Duodenal mucosa (tissue), 2 donors: ENCODE results near the gene ALG14.

Experiments used
- H3K27ac ChIP-seq: one replicate; pipeline ENCODE4 v1.7.0; 2013; ENCODE audit warnings: low read depth, low read length
- H3K27me3 ChIP-seq, 2 donors: one replicate each; pipeline ENCODE4 v1.7.0; 2013; ENCODE audit warnings: low read length in 2 of 2, control low read depth in 1 of 2; ENCODE audit not compliant: insufficient read depth in 2 of 2, control insufficient read depth in 1 of 2
- H3K36me3 ChIP-seq, 2 donors: one replicate each; pipeline ENCODE4 v1.7.0; 2013; ENCODE audit warnings: low read length in 2 of 2, control low read depth in 1 of 2; ENCODE audit not compliant: insufficient read depth in 2 of 2, control insufficient read depth in 1 of 2
- H3K4me1 ChIP-seq, 2 donors: one replicate each; pipeline ENCODE4 v1.7.0; 2013; ENCODE audit warnings: low read length in 2 of 2, control low read depth in 1 of 2; ENCODE audit not compliant: insufficient read depth in 2 of 2, control insufficient read depth in 1 of 2
- H3K4me3 ChIP-seq, 2 donors: one replicate each; pipeline ENCODE4 v1.7.0; 2013; ENCODE audit warnings: low read length in 2 of 2, low read depth in 1 of 2
- H3K9ac ChIP-seq, 2 donors: one replicate each; pipeline ENCODE4 v1.7.0; 2013; ENCODE audit warnings: low read length in 2 of 2, low read depth in 1 of 2
- H3K9me3 ChIP-seq, 2 donors: one replicate each; pipeline ENCODE4 v1.7.0; 2013; ENCODE audit warnings: low read length in 2 of 2, control low read depth in 1 of 2; ENCODE audit not compliant: control insufficient read depth in 1 of 2

ALG14 gene

GRCh38 chr1:95072532-95073419 lies at the start of gene ALG14:
ALG14 (minus strand) TSS chr1:95072951; CDS start chr1:95072898, 53 bp downstream.
- Histone ChIP-seq H3K27ac (peak within 1 kb of the TSS; percentile 91), H3K4me3 (peak within 1 kb of the TSS; percentile 93 to 97), H3K27me3 (no peaks in the 10 kb centered on the region), H3K9me3 (no peaks in the 10 kb centered on the region), H3K36me3 (no peaks in the 10 kb centered on the region), H3K4me1 (peaks cover 19 to 23% of the 10 kb centered on the region in 2 donors), H3K9ac (peak within 1 kb of the TSS; percentile 85 to 91)

GRCh38 chr1:95122151-95122697 lies 49.5 kb upstream of the ALG14 start:
- Histone ChIP-seq H3K9me3 (no peaks in the 10 kb centered on the region), H3K27me3 (peaks cover 0 to 4% of the 10 kb centered on the region in 2 donors)

GRCh38 chr1:95119273-95119672 lies 46.5 kb upstream of the ALG14 start:
- Histone ChIP-seq H3K27ac (no peak overlapping the region), H3K9me3 (no peaks in the 10 kb centered on the region), H3K4me1 (peaks cover 25 to 29% of the 10 kb centered on the region in 2 donors), H3K4me3 (no peak overlapping the region), H3K27me3 (peaks cover 0 to 4% of the 10 kb centered on the region in 2 donors), H3K36me3 (no peaks in the 10 kb centered on the region), H3K9ac (no peak overlapping the region)

More at GRCh38 chr1:95122151-95122697, 49.5 kb upstream of the ALG14 start:
- Histone ChIP-seq H3K4me3 (no peak overlapping the region), H3K36me3 (no peaks in the 10 kb centered on the region), H3K9ac (no peak overlapping the region), H3K27ac (no peak overlapping the region), H3K4me1 (peaks cover 16 to 29% of the 10 kb centered on the region in 2 donors)

GRCh38 chr1:95118710-95119109 lies 46.0 kb upstream of the ALG14 start:
- Histone ChIP-seq H3K27me3 (peaks cover 0 to 4% of the 10 kb centered on the region in 2 donors), H3K4me1 (peaks cover 25 to 29% of the 10 kb centered on the region in 2 donors), H3K9me3 (no peaks in the 10 kb centered on the region), H3K36me3 (no peaks in the 10 kb centered on the region), H3K9ac (no peak overlapping the region), H3K4me3 (no peak overlapping the region), H3K27ac (no peak overlapping the region)

GRCh38 chr1:95118067-95118499 lies 45.3 kb upstream of the ALG14 start:
- H3K27me3 ChIP-seq = peaks cover 0 to 4% of the 10 kb centered on the region in 2 donors
- H3K36me3 ChIP-seq = no peaks in the 10 kb centered on the region
- H3K27ac ChIP-seq = no peak overlapping the region
- H3K4me3 ChIP-seq = peak overlapping the region; percentile 79 to 81
- no peaks in the 10 kb centered on the region for H3K9me3 ChIP-seq
- peak overlapping the region; percentile 49 to 57 for H3K9ac ChIP-seq
- H3K4me1 ChIP-seq = peaks cover 25 to 29% of the 10 kb centered on the region in 2 donors

- H3K9ac ChIP-seq = peak within 1 kb of the TSS; percentile 56 to 57
- H3K36me3 ChIP-seq = no peaks in the 10 kb centered on the region
- H3K4me1 ChIP-seq = peaks cover 24 to 27% of the 10 kb centered on the region in 2 donors
- peaks cover 0 to 4% of the 10 kb centered on the region in 2 donors for H3K27me3 ChIP-seq
- peak within 1 kb of the TSS; percentile 79 to 81 for H3K4me3 ChIP-seq
- H3K27ac ChIP-seq = no peak within 1 kb of the TSS
- no peaks in the 10 kb centered on the region for H3K9me3 ChIP-seq
Measured at GRCh38 chr1:95117207-95118066, 44.7 kb upstream of the ALG14 start, which contains the start of gene TLCD4. TLCD4 (plus strand) TSS chr1:95117355; CDS start chr1:95143902, 26,547 bp downstream.

- H3K4me1 ChIP-seq = peaks cover 16 to 20% of the 10 kb centered on the region in 2 donors
- H3K36me3 ChIP-seq = no peaks in the 10 kb centered on the region
- H3K9ac ChIP-seq = peak overlapping the region; percentile 39 to 56
- H3K27ac ChIP-seq = no peak overlapping the region
- H3K27me3 ChIP-seq = peaks cover 0 to 4% of the 10 kb centered on the region in 2 donors
- H3K9me3 ChIP-seq = no peaks in the 10 kb centered on the region
- H3K4me3 ChIP-seq = peak overlapping the region; percentile 79 to 81
Measured at GRCh38 chr1:95116580-95117206, 43.9 kb upstream of the ALG14 start.

- Histone ChIP-seq H3K27me3 (peaks cover 0 to 4% of the 10 kb centered on the region in 2 donors), H3K27ac (no peak overlapping the region), H3K4me3 (no peak overlapping the region), H3K9me3 (no peaks in the 10 kb centered on the region), H3K4me1 (peaks cover 13 to 15% of the 10 kb centered on the region in 2 donors), H3K36me3 (no peaks in the 10 kb centered on the region), H3K9ac (no peak overlapping the region)
Measured at GRCh38 chr1:95115708-95116137, 43.0 kb upstream of the ALG14 start.

- Histone ChIP-seq H3K9ac (no peak overlapping the region), H3K27ac (no peak overlapping the region), H3K4me1 (peaks cover 6 to 13% of the 10 kb centered on the region in 2 donors), H3K4me3 (no peak overlapping the region), H3K36me3 (no peaks in the 10 kb centered on the region), H3K9me3 (no peaks in the 10 kb centered on the region), H3K27me3 (peaks cover 0 to 4% of the 10 kb centered on the region in 2 donors)
Measured at GRCh38 chr1:95113684-95114083, 40.9 kb upstream of the ALG14 start.
